Activated T-cell treated with anti-CD3 and anti-CD28 coated beads, Interleukin-2, amount 50 U/mL, for 72 hours (primary cell): ENCODE measurements around the gene TBX15. TPM values are rescaled to one million over a fixed set of nuclear protein-coding genes. Genes with fewer than 3 reads are reported as not detected.

Experiments used
- ATAC-seq, 2 donors: fragments of 150-1000 bp; cut with Tn5 transposase; replicated peaks in 1 of 2; 2 replicates each; pipeline ENCODE4 v1.10.0; 2021; ENCODE audit warnings: moderate library complexity in 2 of 2, mild to moderate bottlenecking in 1 of 2
- DNase-seq, 2 donors: peaks; one replicate each; pipeline ENCODE4 v3.0.0; 2021 to 2022; ENCODE audit warnings: mixed read lengths in 1 of 2
- H3K27ac Mint-ChIP-seq: one replicate; pipeline ENCODE4 v1.8.0; 2022; ENCODE audit warnings: mild to moderate bottlenecking, moderate library complexity, mixed read lengths
- H3K27me3 Mint-ChIP-seq: one replicate; pipeline ENCODE4 v1.8.0; 2022; ENCODE audit warnings: low read depth, mixed read lengths
- H3K36me3 Mint-ChIP-seq, 2 donors: one replicate each; pipeline ENCODE4 v1.8.0; 2022; ENCODE audit warnings: mixed read lengths in 2 of 2, mild to moderate bottlenecking in 1 of 2; ENCODE audit not compliant: insufficient read depth in 2 of 2
- H3K4me1 Mint-ChIP-seq: one replicate; pipeline ENCODE4 v1.8.0; 2022; ENCODE audit warnings: low read depth, mixed read lengths
- H3K4me3 Mint-ChIP-seq, 2 donors: one replicate each; pipeline ENCODE4 v1.8.0; 2022; ENCODE audit warnings: mild to moderate bottlenecking in 2 of 2, mixed read lengths in 2 of 2, moderate library complexity in 2 of 2
- H3K9me3 Mint-ChIP-seq, 2 donors: one replicate each; pipeline ENCODE4 v1.8.0; 2022; ENCODE audit warnings: mixed read lengths in 2 of 2
- total RNA-seq, 2 donors: library from RNA; stranded (reverse); gene quantifications; one replicate each; pipeline ENCODE4 v1.2.3, GENCODE V29; 2022

Gene TBX15
- under 1 TPM; 0.07 to 0.10 TPM for total RNA-seq

DNA sequence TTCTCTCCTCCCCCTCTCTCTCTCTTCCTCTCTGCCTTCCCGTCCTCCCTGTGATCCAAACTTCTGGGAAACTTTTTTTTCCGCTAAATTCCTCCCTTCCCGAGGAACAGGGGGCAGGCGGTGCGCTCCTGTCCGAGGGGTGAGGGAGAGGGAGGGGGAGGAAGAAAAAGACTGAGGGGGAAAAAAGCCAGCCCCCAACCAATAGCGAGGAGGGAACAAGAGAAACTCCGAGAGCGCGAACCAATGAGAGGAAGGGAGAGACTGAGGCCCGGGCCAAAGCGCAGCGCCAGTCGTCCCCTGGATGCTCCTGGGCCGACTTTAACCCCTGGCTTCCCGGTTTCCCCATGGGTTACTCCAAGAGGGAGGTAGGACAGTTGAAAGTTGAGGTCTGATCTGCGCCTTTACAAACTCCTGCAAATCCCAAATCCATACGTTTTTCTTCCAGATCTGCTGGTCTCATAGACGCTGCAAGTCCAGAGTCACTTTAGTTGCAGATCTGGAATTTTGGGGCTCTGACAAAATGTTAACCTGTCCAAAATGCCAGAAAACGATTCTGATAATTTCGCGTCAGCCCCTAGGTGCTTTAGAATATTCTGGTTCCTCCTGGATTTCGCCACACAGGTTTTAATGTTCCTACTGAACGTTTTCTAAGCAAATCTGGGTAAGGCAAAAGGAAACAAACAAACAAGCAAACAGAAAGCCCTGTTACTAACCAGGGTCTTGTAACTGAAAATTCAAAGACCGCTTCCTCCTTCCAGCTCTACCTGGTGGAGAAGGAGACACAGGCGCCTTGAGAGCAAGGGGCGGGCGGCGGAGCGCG, at the start of gene TBX15:
TBX15 (minus strand) TSS at position 158 of the 820 bp plus-strand sequence. CDS start 548 bp downstream, outside the sequence.
- Mint-ChIP-seq H3K4me3 (peak within 1 kb of the TSS; percentile 60 to 82), H3K36me3 (peaks cover 9 to 24% of the 10 kb centered on the region in 2 donors), H3K9me3 (peaks cover 1 to 2% of the 10 kb centered on the region in 2 donors), H3K4me1 (peaks cover 31% of the 10 kb centered on the region), H3K27ac (peak within 1 kb of the TSS; percentile 57), H3K27me3 (peaks cover 96% of the 10 kb centered on the region)
- ATAC-seq (no peak), DNase-seq (no peak)

DNA sequence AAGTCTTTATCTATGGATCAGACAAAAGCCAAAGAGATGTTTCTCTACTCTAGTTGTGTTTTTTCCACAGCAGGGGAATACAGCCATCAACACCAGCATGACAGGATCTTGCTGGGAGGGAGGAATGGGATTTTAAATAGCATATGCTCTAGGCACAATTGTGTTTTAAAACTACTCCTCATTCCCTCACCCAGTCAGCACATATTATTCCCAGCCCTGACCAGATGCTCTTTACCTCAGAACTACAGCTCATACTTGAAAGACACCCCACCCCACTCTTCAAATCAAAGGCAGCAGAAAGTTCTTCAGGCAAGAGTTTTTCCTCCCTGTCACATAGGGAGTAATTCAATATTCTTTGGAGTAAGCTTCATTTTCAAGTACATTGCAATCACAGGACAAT, 46.2 kb upstream of the TBX15 start:
- ATAC-seq = no peak
- Mint-ChIP-seq H3K9me3 (peaks cover 0 to 2% of the 10 kb centered on the region in 2 donors), H3K4me1 (no peaks in the 10 kb centered on the region), H3K4me3 (no peak overlapping the region), H3K27ac (no peak overlapping the region), H3K36me3 (peaks cover 10 to 13% of the 10 kb centered on the region in 2 donors), H3K27me3 (no peaks in the 10 kb centered on the region)
- DNase-seq = no peak

DNA sequence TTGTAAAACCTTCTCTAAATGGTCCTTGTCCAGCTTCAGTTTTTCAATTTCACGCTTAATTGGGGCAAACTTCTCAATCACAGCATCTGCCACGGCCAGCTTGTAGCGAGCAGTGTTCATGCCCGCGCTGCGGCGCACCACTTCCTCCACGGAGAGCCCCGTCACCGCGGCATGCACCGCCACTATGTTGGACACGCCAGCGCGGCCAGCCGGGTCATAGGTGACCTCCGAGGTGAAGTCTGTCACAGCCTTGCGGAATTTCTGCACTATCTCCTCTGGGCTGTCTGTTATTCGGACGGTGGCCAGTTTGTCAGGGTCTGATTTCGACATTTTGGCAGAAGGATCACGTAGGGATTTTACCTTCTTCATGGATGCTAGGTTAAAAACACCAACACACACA, 44.8 kb upstream of the TBX15 start:
- Mint-ChIP-seq H3K4me3 (no peak overlapping the region), H3K4me1 (no peaks in the 10 kb centered on the region), H3K27me3 (no peaks in the 10 kb centered on the region), H3K9me3 (peaks cover 0 to 2% of the 10 kb centered on the region in 2 donors), H3K27ac (no peak overlapping the region), H3K36me3 (peaks cover 10% of the 10 kb centered on the region in 2 donors)
- DNase-seq (no peak), ATAC-seq (no peak)

GRCh38 chr1:119027759-119028158, 39.6 kb upstream of the TBX15 start:
- H3K4me3 Mint-ChIP-seq = no peak overlapping the region
- DNase-seq = no peak
- H3K27ac Mint-ChIP-seq = no peak overlapping the region
- H3K27me3 Mint-ChIP-seq = no peaks in the 10 kb centered on the region
- ATAC-seq = no peak
- peaks cover 9 to 14% of the 10 kb centered on the region in 2 donors for H3K36me3 Mint-ChIP-seq
- H3K4me1 Mint-ChIP-seq = no peaks in the 10 kb centered on the region
- peaks cover 4 to 5% of the 10 kb centered on the region in 2 donors for H3K9me3 Mint-ChIP-seq

GRCh38 chr1:119026956-119027355, 38.8 kb upstream of the TBX15 start:
- H3K27me3 Mint-ChIP-seq = no peaks in the 10 kb centered on the region
- DNase-seq = no peak
- H3K36me3 Mint-ChIP-seq = peaks cover 9 to 14% of the 10 kb centered on the region in 2 donors
- H3K27ac Mint-ChIP-seq = no peak overlapping the region
- peaks cover 5% of the 10 kb centered on the region in 2 donors for H3K9me3 Mint-ChIP-seq
- no peak for ATAC-seq
- H3K4me1 Mint-ChIP-seq = no peaks in the 10 kb centered on the region
- no peak overlapping the region for H3K4me3 Mint-ChIP-seq

GRCh38 chr1:119015547-119015946, 27.4 kb upstream of the TBX15 start:
- no peak overlapping the region for H3K4me3 Mint-ChIP-seq
- H3K4me1 Mint-ChIP-seq = no peaks in the 10 kb centered on the region
- ATAC-seq (no peak), DNase-seq (no peak)
- H3K9me3 Mint-ChIP-seq = peaks cover 14 to 16% of the 10 kb centered on the region in 2 donors
- peaks cover 19% of the 10 kb centered on the region for H3K27me3 Mint-ChIP-seq
- H3K36me3 Mint-ChIP-seq = peaks cover 10 to 12% of the 10 kb centered on the region in 2 donors
- no peak overlapping the region for H3K27ac Mint-ChIP-seq

DNA sequence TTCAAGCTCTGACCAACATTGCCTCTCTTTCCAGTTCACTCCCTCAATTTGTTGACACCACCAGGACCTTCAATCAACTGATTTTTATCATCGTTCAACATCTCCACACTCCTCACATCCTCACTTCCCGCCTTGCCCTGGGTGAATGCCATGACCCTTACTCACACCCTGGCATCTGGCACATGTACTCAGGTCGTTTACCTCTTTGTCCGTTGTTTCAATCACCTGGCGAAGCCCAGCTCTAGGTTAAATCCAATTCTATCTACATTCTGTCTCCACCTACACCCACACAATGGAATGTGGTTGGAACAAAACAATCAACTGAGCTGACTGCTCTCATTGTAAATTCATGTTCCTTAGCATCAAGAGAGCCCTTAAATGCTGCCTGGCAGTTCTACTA, 24.2 kb upstream of the TBX15 start:
- Mint-ChIP-seq H3K27me3 (peaks cover 46% of the 10 kb centered on the region), H3K36me3 (peaks cover 4 to 10% of the 10 kb centered on the region in 2 donors), H3K4me3 (no peak overlapping the region), H3K4me1 (peaks cover 6% of the 10 kb centered on the region), H3K27ac (no peak overlapping the region), H3K9me3 (peaks cover 6 to 10% of the 10 kb centered on the region in 2 donors)
- ATAC-seq (no peak), DNase-seq (no peak)

DNA sequence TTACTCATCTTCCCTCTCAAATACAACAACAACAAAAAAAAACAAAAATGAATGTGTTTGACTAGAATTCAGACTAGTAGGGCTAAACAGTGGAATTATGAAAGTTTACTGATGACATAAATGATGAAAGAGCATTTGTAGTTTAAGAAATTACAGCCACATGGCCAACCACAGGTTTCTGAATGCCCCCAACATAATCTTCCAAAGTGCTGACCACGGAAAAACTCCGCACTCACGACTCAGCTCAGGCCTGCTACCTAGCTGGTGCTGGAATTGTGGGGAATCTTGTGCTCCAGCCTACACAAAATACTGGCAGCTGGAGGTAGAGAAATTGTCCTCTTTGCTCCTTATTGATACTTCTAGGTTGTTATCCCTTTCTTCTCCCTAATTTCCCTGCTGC, 23.6 kb upstream of the TBX15 start:
- peaks cover 46% of the 10 kb centered on the region for H3K27me3 Mint-ChIP-seq
- peaks cover 6% of the 10 kb centered on the region for H3K4me1 Mint-ChIP-seq
- H3K4me3 Mint-ChIP-seq = no peak overlapping the region
- peaks cover 4 to 10% of the 10 kb centered on the region in 2 donors for H3K36me3 Mint-ChIP-seq
- no peak for DNase-seq
- no peak overlapping the region for H3K27ac Mint-ChIP-seq
- peaks cover 6 to 10% of the 10 kb centered on the region in 2 donors for H3K9me3 Mint-ChIP-seq
- no peak for ATAC-seq

DNA sequence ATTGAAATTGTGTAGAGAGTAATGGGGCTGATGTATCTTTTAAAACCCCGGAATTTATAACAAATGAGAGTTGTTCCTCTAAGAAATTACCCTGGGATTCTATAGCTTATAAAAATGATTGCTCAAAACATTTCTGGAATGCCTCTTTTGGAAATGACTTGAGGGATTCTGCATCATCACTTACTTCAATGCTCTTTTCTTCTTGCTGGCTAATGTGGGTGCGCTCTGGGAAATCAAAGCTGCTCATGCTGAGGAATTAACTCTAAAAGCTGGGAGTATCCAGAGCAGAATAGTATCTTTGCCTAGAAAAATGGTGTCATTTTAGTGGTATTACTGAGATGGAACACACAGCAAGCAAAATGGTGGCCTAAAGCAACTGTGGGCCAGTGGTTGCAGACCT, 23.0 kb upstream of the TBX15 start:
- DNase-seq = no peak
- H3K4me1 Mint-ChIP-seq = peaks cover 11% of the 10 kb centered on the region
- H3K27ac Mint-ChIP-seq = no peak overlapping the region
- no peak for ATAC-seq
- H3K9me3 Mint-ChIP-seq = peaks cover 6 to 10% of the 10 kb centered on the region in 2 donors
- H3K4me3 Mint-ChIP-seq = no peak overlapping the region
- H3K27me3 Mint-ChIP-seq = peaks cover 52% of the 10 kb centered on the region
- H3K36me3 Mint-ChIP-seq = peaks cover 4 to 10% of the 10 kb centered on the region in 2 donors

DNA sequence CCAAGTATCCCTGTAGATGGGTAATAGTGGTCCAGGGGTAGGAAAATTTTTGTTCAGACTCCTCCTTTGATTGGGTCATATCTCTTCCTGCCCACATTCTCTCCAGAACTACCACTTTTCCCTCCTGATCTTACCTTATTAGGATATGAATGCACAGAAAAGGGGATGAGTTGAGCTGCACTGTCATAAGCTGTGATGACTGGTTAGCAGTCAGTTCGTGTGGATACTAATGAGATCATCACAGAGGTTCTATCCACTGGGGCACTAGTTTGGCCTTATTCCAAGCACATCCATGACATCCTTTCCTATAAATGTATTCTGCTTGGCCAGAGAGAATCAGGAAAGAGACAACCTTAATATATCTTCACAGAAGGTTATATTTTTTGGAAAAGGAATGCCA, 22.1 kb upstream of the TBX15 start:
- peaks cover 10% of the 10 kb centered on the region in 2 donors for H3K9me3 Mint-ChIP-seq
- DNase-seq = no peak
- no peak overlapping the region for H3K27ac Mint-ChIP-seq
- peaks cover 61% of the 10 kb centered on the region for H3K27me3 Mint-ChIP-seq
- H3K4me1 Mint-ChIP-seq = peaks cover 12% of the 10 kb centered on the region
- peaks cover 4 to 14% of the 10 kb centered on the region in 2 donors for H3K36me3 Mint-ChIP-seq
- H3K4me3 Mint-ChIP-seq = no peak overlapping the region
- no peak for ATAC-seq

- H3K27me3 Mint-ChIP-seq = peaks cover 62% of the 10 kb centered on the region
- peaks cover 3 to 10% of the 10 kb centered on the region in 2 donors for H3K9me3 Mint-ChIP-seq
- no peak for DNase-seq
- peak overlapping the region in 1 of 2 donors; percentile 84 for H3K4me3 Mint-ChIP-seq
- H3K4me1 Mint-ChIP-seq = peaks cover 12% of the 10 kb centered on the region
- H3K27ac Mint-ChIP-seq = no peak overlapping the region
- peaks cover 4 to 14% of the 10 kb centered on the region in 2 donors for H3K36me3 Mint-ChIP-seq
- no peak for ATAC-seq
Measured at GRCh38 chr1:119009312-119009655, 21.1 kb upstream of the TBX15 start.

DNA sequence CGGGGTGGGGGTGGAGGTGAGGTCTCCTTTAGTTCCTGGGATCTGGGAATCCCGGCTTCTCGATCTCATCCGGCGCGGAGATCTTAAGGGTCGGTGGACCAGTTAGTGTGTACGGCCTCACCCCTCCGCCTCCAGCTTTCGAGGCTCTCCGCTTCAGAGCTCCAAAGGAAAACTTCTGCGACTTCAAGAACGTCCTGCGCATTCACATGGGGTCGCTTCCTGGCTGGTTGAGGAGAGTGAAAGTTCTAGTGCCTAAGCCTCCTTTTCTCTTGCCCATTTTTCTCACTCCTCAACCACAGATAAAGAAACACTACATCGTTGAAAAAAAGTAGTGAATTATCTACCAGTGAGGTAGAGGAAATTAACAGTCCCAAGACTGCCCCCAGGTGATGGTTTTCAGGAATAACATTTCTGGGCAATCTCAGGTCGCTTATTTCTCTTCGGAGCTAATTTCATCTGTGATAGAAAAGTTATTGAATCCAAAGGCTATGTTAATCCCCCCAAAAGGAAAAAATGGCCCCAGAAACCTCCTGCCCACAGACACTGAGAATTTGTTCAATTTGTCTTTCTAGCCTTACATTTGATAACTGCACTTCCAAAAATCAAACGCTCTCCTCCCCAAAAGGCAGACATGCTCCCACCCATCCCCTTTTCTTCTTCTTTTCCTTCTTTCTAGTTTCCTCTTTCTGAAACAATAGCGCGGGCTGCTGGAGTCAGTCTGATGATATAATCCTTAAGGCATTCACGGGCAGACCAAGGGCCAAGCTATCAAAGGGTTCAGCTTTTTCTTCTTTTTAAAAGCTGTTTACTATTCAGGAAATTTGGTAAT, 20.6 kb upstream of the TBX15 start:
- H3K4me3 Mint-ChIP-seq = peak overlapping the region; percentile 55 to 84
- H3K9me3 Mint-ChIP-seq = peaks cover 3 to 7% of the 10 kb centered on the region in 2 donors
- ATAC-seq (peak; percentile 39 to 40), DNase-seq (peak; percentile 28 to 38)
- peaks cover 68% of the 10 kb centered on the region for H3K27me3 Mint-ChIP-seq
- H3K27ac Mint-ChIP-seq = peak overlapping the region; percentile 85
- H3K36me3 Mint-ChIP-seq = peaks cover 4 to 14% of the 10 kb centered on the region in 2 donors
- peaks cover 12% of the 10 kb centered on the region for H3K4me1 Mint-ChIP-seq
